ENCODE data around the gene USP47.

USP47 gene

DNA sequence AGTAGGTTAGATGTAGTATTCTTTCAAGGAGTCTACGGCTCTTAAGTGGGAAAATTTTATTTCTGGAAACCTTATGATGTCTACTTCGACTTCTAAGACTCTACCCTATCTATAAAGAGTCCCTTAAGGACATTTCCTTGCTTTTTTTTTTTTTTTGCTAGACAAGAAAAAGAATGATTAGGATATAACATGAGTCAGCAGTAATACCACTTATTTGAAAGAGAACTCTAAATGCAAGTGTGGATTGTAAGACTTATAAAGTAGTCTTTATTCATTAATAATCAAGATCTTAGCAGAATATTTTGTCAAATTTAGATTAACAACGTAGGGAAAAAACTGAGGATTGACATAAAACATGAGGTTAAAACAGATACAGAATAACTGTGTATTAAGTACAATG, 95.7 kb downstream of the USP47 start:
- TF ChIP-seq, protein P1, sequence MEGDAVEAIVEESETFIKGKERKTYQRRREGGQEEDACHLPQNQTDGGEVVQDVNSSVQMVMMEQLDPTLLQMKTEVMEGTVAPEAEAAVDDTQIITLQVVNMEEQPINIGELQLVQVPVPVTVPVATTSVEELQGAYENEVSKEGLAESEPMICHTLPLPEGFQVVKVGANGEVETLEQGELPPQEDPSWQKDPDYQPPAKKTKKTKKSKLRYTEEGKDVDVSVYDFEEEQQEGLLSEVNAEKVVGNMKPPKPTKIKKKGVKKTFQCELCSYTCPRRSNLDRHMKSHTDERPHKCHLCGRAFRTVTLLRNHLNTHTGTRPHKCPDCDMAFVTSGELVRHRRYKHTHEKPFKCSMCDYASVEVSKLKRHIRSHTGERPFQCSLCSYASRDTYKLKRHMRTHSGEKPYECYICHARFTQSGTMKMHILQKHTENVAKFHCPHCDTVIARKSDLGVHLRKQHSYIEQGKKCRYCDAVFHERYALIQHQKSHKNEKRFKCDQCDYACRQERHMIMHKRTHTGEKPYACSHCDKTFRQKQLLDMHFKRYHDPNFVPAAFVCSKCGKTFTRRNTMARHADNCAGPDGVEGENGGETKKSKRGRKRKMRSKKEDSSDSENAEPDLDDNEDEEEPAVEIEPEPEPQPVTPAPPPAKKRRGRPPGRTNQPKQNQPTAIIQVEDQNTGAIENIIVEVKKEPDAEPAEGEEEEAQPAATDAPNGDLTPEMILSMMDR (IDR thresholded peaks at IDR 0.05; ENCODE audit: low read depth, low read length): no peak
- H3K4me3 ChIP-seq (ENCODE audit: low read depth, low read length): no peak overlapping the region

DNA sequence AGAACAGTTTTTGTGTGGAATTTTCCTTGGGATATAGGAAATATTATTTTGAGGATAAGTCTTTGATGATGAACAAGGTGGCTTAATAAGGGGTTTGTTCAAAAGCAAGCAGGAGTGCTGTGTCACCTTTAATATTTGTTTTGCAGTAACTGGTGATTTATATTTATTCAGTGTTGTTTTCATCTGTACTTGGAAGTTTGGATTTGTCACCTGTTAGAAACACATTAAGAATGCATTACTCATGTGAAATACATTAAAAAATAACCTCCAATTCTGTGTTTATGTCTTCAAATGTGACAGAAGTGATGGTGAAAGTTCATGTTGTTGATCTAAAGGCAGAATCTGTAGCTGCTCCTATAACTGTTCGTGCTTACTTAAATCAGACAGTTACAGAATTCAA, 96.2 kb downstream of the USP47 start:
- TF ChIP-seq, protein P1 (IDR thresholded peaks at IDR 0.05; ENCODE audit: low read depth, low read length): no peak
- no peak overlapping the region for H3K4me3 ChIP-seq (ENCODE audit: low read depth, low read length)

- TF ChIP-seq, protein P1 (IDR thresholded peaks at IDR 0.05; ENCODE audit: low read depth, low read length): no peak
- H3K4me3 ChIP-seq (ENCODE audit: low read depth, low read length): no peak overlapping the region
These were observed 98.8 kb downstream of the USP47 start for GRCh38 chr11:11940551-11940950.

DNA sequence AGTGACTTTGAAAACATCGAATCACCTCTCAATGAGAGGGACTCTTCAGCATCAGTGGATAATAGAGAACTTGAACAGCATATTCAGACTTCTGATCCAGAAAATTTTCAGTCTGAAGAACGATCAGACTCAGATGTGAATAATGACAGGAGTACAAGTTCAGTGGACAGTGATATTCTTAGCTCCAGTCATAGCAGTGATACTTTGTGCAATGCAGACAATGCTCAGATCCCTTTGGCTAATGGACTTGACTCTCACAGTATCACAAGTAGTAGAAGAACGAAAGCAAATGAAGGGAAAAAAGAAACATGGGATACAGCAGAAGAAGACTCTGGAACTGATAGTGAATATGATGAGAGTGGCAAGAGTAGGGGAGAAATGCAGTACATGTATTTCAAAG, 100.9 kb downstream of the USP47 start:
- TF ChIP-seq, protein P1 (IDR thresholded peaks at IDR 0.05; ENCODE audit: low read depth, low read length): no peak
- H3K4me3 ChIP-seq (ENCODE audit: low read depth, low read length): no peak overlapping the region

- no peak overlapping the region for H3K4me3 ChIP-seq (ENCODE audit: low read depth, low read length)
- TF ChIP-seq, protein P1 (IDR thresholded peaks at IDR 0.05; ENCODE audit: low read depth, low read length): no peak
These were observed 102.7 kb downstream of the USP47 start for GRCh38 chr11:11944444-11944843.

GRCh38 chr11:11946180-11946579, 104.4 kb downstream of the USP47 start:
- no peak overlapping the region for H3K4me3 ChIP-seq (ENCODE audit: low read depth, low read length)
- TF ChIP-seq, protein P1 (IDR thresholded peaks at IDR 0.05; ENCODE audit: low read depth, low read length): no peak

DNA sequence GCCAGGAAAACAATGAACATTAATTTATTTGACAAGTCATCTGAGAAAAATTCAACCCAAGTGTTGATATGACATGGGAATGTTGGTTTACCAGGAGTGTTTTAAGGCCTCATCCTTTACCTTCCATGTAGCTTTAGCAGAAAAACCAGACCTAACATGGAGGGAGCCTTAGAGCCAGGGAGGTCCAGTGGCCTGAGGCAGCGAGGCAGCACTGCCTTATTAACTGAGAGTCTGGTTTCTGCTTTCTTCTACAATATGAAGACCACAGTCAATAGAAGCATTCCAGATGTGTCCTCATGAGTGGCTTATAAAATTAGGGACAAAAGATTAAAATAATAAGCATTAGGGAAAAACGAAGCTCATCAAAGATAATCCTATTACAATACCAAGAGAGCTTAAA, 105.1 kb downstream of the USP47 start:
- TF ChIP-seq, protein P1 (IDR thresholded peaks at IDR 0.05; ENCODE audit: low read depth, low read length): no peak

More for the DNA sequence above, 105.1 kb downstream of the USP47 start:
- no peak overlapping the region for H3K4me3 ChIP-seq (ENCODE audit: low read depth, low read length)

Data from WI38 (cell line).